Activated naive CD4-positive, alpha-beta T cell treated with anti-CD3 and anti-CD28 coated beads, Interleukin-2, amount 50 U/mL, for 24 hours (primary cell): ENCODE measurements around the gene NFATC4.
A peak's percentile ranks its signal among the peaks of the same experiment; 100 is the strongest.

Source experiments
- H3K27ac Mint-ChIP-seq: one replicate; pipeline ENCODE4 v1.8.0; 2021; ENCODE audit warnings: mild to moderate bottlenecking, mixed read lengths
- H3K27me3 Mint-ChIP-seq: one replicate; pipeline ENCODE4 v1.8.0; 2021; ENCODE audit warnings: mixed read lengths
- H3K36me3 Mint-ChIP-seq: one replicate; pipeline ENCODE4 v1.8.0; 2021; ENCODE audit warnings: mixed read lengths
- H3K4me1 Mint-ChIP-seq: one replicate; pipeline ENCODE4 v1.8.0; 2021; ENCODE audit warnings: mixed read lengths
- H3K4me3 Mint-ChIP-seq: one replicate; pipeline ENCODE4 v1.8.0; 2021; ENCODE audit warnings: mild to moderate bottlenecking, mixed read lengths
- H3K9me3 Mint-ChIP-seq: one replicate; pipeline ENCODE4 v1.8.0; 2021; ENCODE audit warnings: mixed read lengths

Gene NFATC4

GRCh38 chr14:24334431-24335291 lies 33.3 kb upstream of the NFATC4 start, which contains the start of gene ADCY4:
ADCY4 (minus strand) TSS chr14:24335071; CDS start chr14:24334652, 419 bp downstream.
- Mint-ChIP-seq H3K27ac (no peak within 1 kb of the TSS), H3K4me1 (peaks cover 32% of the 10 kb centered on the region), H3K36me3 (peaks cover 4% of the 10 kb centered on the region), H3K27me3 (peaks cover 6% of the 10 kb centered on the region), H3K9me3 (no peaks in the 10 kb centered on the region), H3K4me3 (peak within 1 kb of the TSS; percentile 57)

- Mint-ChIP-seq H3K9me3 (no peaks in the 10 kb centered on the region), H3K36me3 (peaks cover 4% of the 10 kb centered on the region), H3K27ac (no peak overlapping the region), H3K4me1 (peaks cover 38% of the 10 kb centered on the region), H3K27me3 (peaks cover 6% of the 10 kb centered on the region), H3K4me3 (peak overlapping the region; percentile 49)
Measured at GRCh38 chr14:24335461-24336171, 32.4 kb upstream of the NFATC4 start.

GRCh38 chr14:24337144-24337823 lies 30.7 kb upstream of the NFATC4 start:
- peaks cover 4% of the 10 kb centered on the region for H3K36me3 Mint-ChIP-seq
- no peaks in the 10 kb centered on the region for H3K9me3 Mint-ChIP-seq
- H3K27ac Mint-ChIP-seq: no peak overlapping the region
- no peak overlapping the region for H3K4me3 Mint-ChIP-seq
- peaks cover 4% of the 10 kb centered on the region for H3K27me3 Mint-ChIP-seq
- peaks cover 34% of the 10 kb centered on the region for H3K4me1 Mint-ChIP-seq

- peaks cover 32% of the 10 kb centered on the region for H3K4me1 Mint-ChIP-seq
- peaks cover 2% of the 10 kb centered on the region for H3K27me3 Mint-ChIP-seq
- H3K9me3 Mint-ChIP-seq: no peaks in the 10 kb centered on the region
- no peak overlapping the region for H3K27ac Mint-ChIP-seq
- no peak overlapping the region for H3K4me3 Mint-ChIP-seq
- H3K36me3 Mint-ChIP-seq: peaks cover 4% of the 10 kb centered on the region
Measured at GRCh38 chr14:24337824-24338175, 30.2 kb upstream of the NFATC4 start.

GRCh38 chr14:24338843-24339242 lies 29.1 kb upstream of the NFATC4 start:
- Mint-ChIP-seq H3K4me1 (peaks cover 27% of the 10 kb centered on the region), H3K36me3 (peaks cover 4% of the 10 kb centered on the region), H3K4me3 (peak overlapping the region; percentile 90), H3K27ac (no peak overlapping the region), H3K27me3 (peaks cover 3% of the 10 kb centered on the region), H3K9me3 (no peaks in the 10 kb centered on the region)

GRCh38 chr14:24339284-24340151 lies 28.5 kb upstream of the NFATC4 start, which contains the start of gene RIPK3:
RIPK3 (minus strand) TSS chr14:24339991; CDS start chr14:24339826, 165 bp downstream.
- peaks cover 3% of the 10 kb centered on the region for H3K27me3 Mint-ChIP-seq

GRCh38 chr14:24340606-24341005 lies 27.4 kb upstream of the NFATC4 start:
- Mint-ChIP-seq H3K27ac (no peak overlapping the region), H3K4me3 (no peak overlapping the region), H3K9me3 (no peaks in the 10 kb centered on the region), H3K27me3 (peaks cover 3% of the 10 kb centered on the region), H3K36me3 (peaks cover 3% of the 10 kb centered on the region), H3K4me1 (peaks cover 23% of the 10 kb centered on the region)

More at GRCh38 chr14:24339284-24340151, 28.5 kb upstream of the NFATC4 start, which contains the start of gene RIPK3:
- Mint-ChIP-seq H3K27ac (peak within 1 kb of the TSS; percentile 30), H3K4me1 (peaks cover 23% of the 10 kb centered on the region), H3K4me3 (peak within 1 kb of the TSS; percentile 90), H3K9me3 (no peaks in the 10 kb centered on the region), H3K36me3 (peaks cover 4% of the 10 kb centered on the region)

- peaks cover 5% of the 10 kb centered on the region for H3K27me3 Mint-ChIP-seq
- no peaks in the 10 kb centered on the region for H3K9me3 Mint-ChIP-seq
- peaks cover under 1% of the 10 kb centered on the region for H3K36me3 Mint-ChIP-seq
- no peak overlapping the region for H3K27ac Mint-ChIP-seq
- H3K4me3 Mint-ChIP-seq: no peak overlapping the region
- peaks cover 20% of the 10 kb centered on the region for H3K4me1 Mint-ChIP-seq
Measured at GRCh38 chr14:24342889-24343288, 25.1 kb upstream of the NFATC4 start.

- H3K36me3 Mint-ChIP-seq: no peaks in the 10 kb centered on the region
- H3K27ac Mint-ChIP-seq: no peak overlapping the region
- no peak overlapping the region for H3K4me3 Mint-ChIP-seq
- H3K4me1 Mint-ChIP-seq: peaks cover 10% of the 10 kb centered on the region
- no peaks in the 10 kb centered on the region for H3K9me3 Mint-ChIP-seq
- peaks cover 6% of the 10 kb centered on the region for H3K27me3 Mint-ChIP-seq
Measured at GRCh38 chr14:24343795-24344660, 24.0 kb upstream of the NFATC4 start.

- H3K27me3 Mint-ChIP-seq: peaks cover 21% of the 10 kb centered on the region
- H3K27ac Mint-ChIP-seq: no peak overlapping the region
- no peaks in the 10 kb centered on the region for H3K36me3 Mint-ChIP-seq
- H3K9me3 Mint-ChIP-seq: no peaks in the 10 kb centered on the region
- no peak overlapping the region for H3K4me3 Mint-ChIP-seq
- no peaks in the 10 kb centered on the region for H3K4me1 Mint-ChIP-seq
Measured at GRCh38 chr14:24347134-24347533, 20.9 kb upstream of the NFATC4 start.

GRCh38 chr14:24348186-24348585 lies 19.8 kb upstream of the NFATC4 start:
- no peaks in the 10 kb centered on the region for H3K36me3 Mint-ChIP-seq

GRCh38 chr14:24349742-24350141 lies 18.2 kb upstream of the NFATC4 start:
- no peaks in the 10 kb centered on the region for H3K9me3 Mint-ChIP-seq
- peaks cover 25% of the 10 kb centered on the region for H3K27me3 Mint-ChIP-seq
- H3K36me3 Mint-ChIP-seq: no peaks in the 10 kb centered on the region
- H3K4me1 Mint-ChIP-seq: no peaks in the 10 kb centered on the region
- H3K27ac Mint-ChIP-seq: no peak overlapping the region
- no peak overlapping the region for H3K4me3 Mint-ChIP-seq

More at GRCh38 chr14:24348186-24348585, 19.8 kb upstream of the NFATC4 start:
- Mint-ChIP-seq H3K27ac (no peak overlapping the region), H3K9me3 (no peaks in the 10 kb centered on the region), H3K27me3 (peaks cover 25% of the 10 kb centered on the region), H3K4me3 (no peak overlapping the region), H3K4me1 (no peaks in the 10 kb centered on the region)

- Mint-ChIP-seq H3K9me3 (no peaks in the 10 kb centered on the region), H3K4me1 (no peaks in the 10 kb centered on the region), H3K27me3 (peaks cover 22% of the 10 kb centered on the region), H3K36me3 (no peaks in the 10 kb centered on the region), H3K27ac (no peak overlapping the region), H3K4me3 (no peak overlapping the region)
Measured at GRCh38 chr14:24351517-24351916, 16.5 kb upstream of the NFATC4 start.
